ENCODE data around the gene NHSL2.

NHSL2 gene

DNA sequence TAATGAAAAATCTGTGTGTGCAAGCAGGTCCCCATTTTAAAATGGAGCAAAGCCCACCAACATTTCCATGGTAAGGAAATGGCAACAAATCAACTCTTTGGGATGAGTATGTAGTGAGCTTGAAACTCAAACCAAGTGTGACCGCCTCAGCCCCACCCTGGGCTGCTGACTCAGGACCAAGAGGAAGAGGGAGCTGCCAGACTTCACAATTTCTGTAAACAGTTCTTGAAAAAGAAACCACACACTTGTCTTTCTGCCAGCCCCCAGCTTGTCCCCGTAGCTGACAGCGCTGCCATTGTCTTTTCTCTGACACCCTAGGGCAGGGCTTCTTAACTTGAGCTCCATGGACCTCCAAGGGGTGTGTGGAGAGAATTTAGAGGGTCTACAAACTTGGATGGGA, 210.7 kb downstream of the NHSL2 start:
- Histone ChIP-seq H3K4me1 (ENCODE audit: insufficient read depth, low read length) (no peaks in the 10 kb centered on the region), H4K20me1 (ENCODE audit: insufficient read depth, low read length) (no peaks in the 10 kb centered on the region), H2AFZ (ENCODE audit: low read depth, low read length) (no peak overlapping the region)

DNA sequence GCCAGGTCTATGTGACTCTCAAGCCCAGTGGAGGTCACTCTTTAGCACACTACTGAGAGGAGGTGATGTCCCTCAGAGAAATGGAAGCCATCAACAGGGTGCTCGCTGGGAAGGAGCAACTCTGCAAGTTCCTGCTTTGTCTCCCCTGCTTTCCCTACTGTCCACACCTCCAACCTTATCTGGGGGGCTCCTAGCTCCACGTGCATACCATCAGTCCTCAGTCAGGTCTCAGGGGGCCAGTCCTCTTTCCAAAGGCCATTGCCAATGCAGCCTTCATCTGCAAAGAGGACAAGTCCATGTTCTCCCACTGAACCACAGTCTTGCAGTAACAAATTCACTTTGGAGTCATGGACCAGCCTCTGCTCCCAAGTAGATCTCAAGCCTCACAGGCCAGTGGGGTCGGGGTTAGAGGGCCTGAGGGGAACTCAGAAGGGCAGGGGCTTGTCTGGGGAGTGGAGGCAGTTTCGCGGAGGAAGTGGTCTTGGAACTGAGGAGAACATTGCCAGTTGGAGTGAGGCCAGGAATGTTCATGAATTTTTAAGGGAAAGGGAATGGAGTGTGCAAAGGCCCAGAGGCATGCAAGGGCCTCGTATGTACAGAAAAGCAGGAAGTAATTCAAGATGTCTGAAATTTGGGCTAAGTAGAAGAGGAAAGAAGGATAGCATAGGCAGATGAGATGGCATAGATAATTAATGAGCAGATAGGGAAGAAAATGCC, 212.1 kb downstream of the NHSL2 start:
- Histone ChIP-seq H3K27ac (ENCODE audit: low read length) (no peak overlapping the region), H3K36me3 (ENCODE audit: insufficient read depth, low read length) (no peaks in the 10 kb centered on the region), H3K27me3 (ENCODE audit: insufficient read depth, low read length, poor library complexity) (no peaks in the 10 kb centered on the region), H3K9ac (ENCODE audit: low read depth, low read length) (no peak overlapping the region), H4K20me1 (ENCODE audit: insufficient read depth, low read length) (no peaks in the 10 kb centered on the region), H3K4me1 (ENCODE audit: insufficient read depth, low read length) (no peaks in the 10 kb centered on the region), H2AFZ (ENCODE audit: low read depth, low read length) (no peak overlapping the region), H3K4me3 (ENCODE audit: low read depth in 1 of 2, low read length in 2 of 2) (no peak overlapping the region), H3K79me2 (ENCODE audit: insufficient read depth, low read length) (no peaks in the 10 kb centered on the region), H3K9me3 (ENCODE audit: insufficient read depth, low read length, severe bottlenecking) (no peaks in the 10 kb centered on the region), H3K4me2 (ENCODE audit: insufficient read depth, low read length) (no peak overlapping the region)
- no peak for ATAC-seq (ENCODE audit: insufficient read depth, low read depth)
- DNase-seq: no peak
- TF ChIP-seq, protein P1, sequence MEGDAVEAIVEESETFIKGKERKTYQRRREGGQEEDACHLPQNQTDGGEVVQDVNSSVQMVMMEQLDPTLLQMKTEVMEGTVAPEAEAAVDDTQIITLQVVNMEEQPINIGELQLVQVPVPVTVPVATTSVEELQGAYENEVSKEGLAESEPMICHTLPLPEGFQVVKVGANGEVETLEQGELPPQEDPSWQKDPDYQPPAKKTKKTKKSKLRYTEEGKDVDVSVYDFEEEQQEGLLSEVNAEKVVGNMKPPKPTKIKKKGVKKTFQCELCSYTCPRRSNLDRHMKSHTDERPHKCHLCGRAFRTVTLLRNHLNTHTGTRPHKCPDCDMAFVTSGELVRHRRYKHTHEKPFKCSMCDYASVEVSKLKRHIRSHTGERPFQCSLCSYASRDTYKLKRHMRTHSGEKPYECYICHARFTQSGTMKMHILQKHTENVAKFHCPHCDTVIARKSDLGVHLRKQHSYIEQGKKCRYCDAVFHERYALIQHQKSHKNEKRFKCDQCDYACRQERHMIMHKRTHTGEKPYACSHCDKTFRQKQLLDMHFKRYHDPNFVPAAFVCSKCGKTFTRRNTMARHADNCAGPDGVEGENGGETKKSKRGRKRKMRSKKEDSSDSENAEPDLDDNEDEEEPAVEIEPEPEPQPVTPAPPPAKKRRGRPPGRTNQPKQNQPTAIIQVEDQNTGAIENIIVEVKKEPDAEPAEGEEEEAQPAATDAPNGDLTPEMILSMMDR (IDR thresholded peaks at IDR 0.05; ENCODE audit: borderline replicate concordance, extremely low read depth, low read length, poor library complexity, severe bottlenecking): no peak
- no peak for TF ChIP-seq EZH2 (IDR thresholded peaks at IDR 0.05; ENCODE audit: borderline replicate concordance, low read depth, low read length, severe bottlenecking)

More for the DNA sequence above, 210.7 kb downstream of the NHSL2 start:
- TF ChIP-seq, protein P1 (IDR thresholded peaks at IDR 0.05; ENCODE audit: borderline replicate concordance, extremely low read depth, low read length, poor library complexity, severe bottlenecking): no peak
- TF ChIP-seq EZH2 (IDR thresholded peaks at IDR 0.05; ENCODE audit: borderline replicate concordance, low read depth, low read length, severe bottlenecking): no peak
- Histone ChIP-seq H3K9me3 (ENCODE audit: insufficient read depth, low read length, severe bottlenecking) (no peaks in the 10 kb centered on the region), H3K27ac (ENCODE audit: low read length) (no peak overlapping the region), H3K27me3 (ENCODE audit: insufficient read depth, low read length, poor library complexity) (no peaks in the 10 kb centered on the region), H3K36me3 (ENCODE audit: insufficient read depth, low read length) (no peaks in the 10 kb centered on the region), H3K79me2 (ENCODE audit: insufficient read depth, low read length) (no peaks in the 10 kb centered on the region), H3K4me2 (ENCODE audit: insufficient read depth, low read length) (no peak overlapping the region), H3K9ac (ENCODE audit: low read depth, low read length) (no peak overlapping the region), H3K4me3 (ENCODE audit: low read depth in 1 of 2, low read length in 2 of 2) (no peak overlapping the region)
- DNase-seq (no peak), ATAC-seq (ENCODE audit: insufficient read depth, low read depth) (no peak)

DNA sequence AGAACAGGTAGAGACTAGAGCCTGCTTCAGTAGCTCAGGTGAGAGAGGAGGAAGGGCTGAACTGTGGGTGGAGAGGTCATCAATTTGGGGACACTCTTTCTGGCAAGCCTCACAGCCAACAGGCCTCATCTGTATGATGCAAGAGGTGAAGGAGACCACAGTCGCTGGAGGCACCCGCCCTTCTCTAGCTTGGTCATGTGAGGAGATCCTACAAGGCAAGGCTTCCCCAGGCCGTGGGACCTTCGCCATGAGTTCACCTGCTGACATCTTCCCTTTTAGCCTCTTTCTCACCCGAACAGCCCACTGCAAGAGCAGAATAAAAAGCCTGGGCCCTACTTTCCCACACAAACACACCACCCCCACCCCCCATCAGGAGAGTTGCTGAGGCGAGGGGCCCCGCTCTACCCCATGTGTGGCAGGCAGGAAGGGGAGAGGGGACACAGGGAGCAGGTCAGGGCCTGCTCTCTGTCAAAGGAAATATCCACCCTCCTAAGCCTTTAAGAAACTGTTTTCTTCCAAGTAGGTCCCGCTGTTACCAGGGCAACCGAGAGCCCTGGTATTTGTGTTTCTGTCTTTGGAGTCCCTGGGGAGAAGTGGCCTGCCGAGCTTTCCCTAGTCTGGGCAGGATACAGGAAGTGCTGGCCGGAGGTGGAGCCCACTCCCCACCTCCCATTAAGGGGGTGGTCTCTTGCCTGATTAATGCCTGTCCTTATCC, 213.0 kb downstream of the NHSL2 start:
- Histone ChIP-seq H3K27me3 (ENCODE audit: insufficient read depth, low read length, poor library complexity) (no peaks in the 10 kb centered on the region), H3K36me3 (ENCODE audit: insufficient read depth, low read length) (no peaks in the 10 kb centered on the region), H4K20me1 (ENCODE audit: insufficient read depth, low read length) (no peaks in the 10 kb centered on the region), H3K9ac (ENCODE audit: low read depth, low read length) (no peak overlapping the region), H3K27ac (ENCODE audit: low read length) (no peak overlapping the region), H3K4me1 (ENCODE audit: insufficient read depth, low read length) (no peaks in the 10 kb centered on the region), H3K4me2 (ENCODE audit: insufficient read depth, low read length) (no peak overlapping the region), H3K9me3 (ENCODE audit: insufficient read depth, low read length, severe bottlenecking) (no peaks in the 10 kb centered on the region), H2AFZ (ENCODE audit: low read depth, low read length) (no peak overlapping the region), H3K79me2 (ENCODE audit: insufficient read depth, low read length) (no peaks in the 10 kb centered on the region), H3K4me3 (ENCODE audit: low read depth in 1 of 2, low read length in 2 of 2) (no peak overlapping the region)
- no peak for DNase-seq
- no peak for TF ChIP-seq EZH2 (IDR thresholded peaks at IDR 0.05; ENCODE audit: borderline replicate concordance, low read depth, low read length, severe bottlenecking)
- TF ChIP-seq, protein P1 (IDR thresholded peaks at IDR 0.05; ENCODE audit: borderline replicate concordance, extremely low read depth, low read length, poor library complexity, severe bottlenecking): no peak
- ATAC-seq (ENCODE audit: insufficient read depth, low read depth): no peak

Data from DND-41 (cell line).